OCI-LY3 (cell line): ENCODE results near the gene SCGB1C1.
"Not testable (repeated sequence)": the region's sequence is repeated elsewhere in the genome, so short reads cannot be mapped to it uniquely, and the experiment has no call there.

ENCODE experiments used
- EZH2phosphoT487 ChIP-seq: fragments of 200-600 bp; shearing (Covaris generic); IDR thresholded peaks from 2 replicates; pipeline ENCODE4 v1.6.1; 2018; ENCODE audit warnings: antibody characterized with exemption, mixed run types, low read depth
- TF ChIP-seq, protein P1 (sequence below): fragments of 200-600, 300-600 bp; sonication (generic); IDR thresholded peaks from 2 replicates; pipeline ENCODE4 v1.5.1; 2014; ENCODE audit warnings: antibody characterized with exemption, low read length, low read depth

DNA sequence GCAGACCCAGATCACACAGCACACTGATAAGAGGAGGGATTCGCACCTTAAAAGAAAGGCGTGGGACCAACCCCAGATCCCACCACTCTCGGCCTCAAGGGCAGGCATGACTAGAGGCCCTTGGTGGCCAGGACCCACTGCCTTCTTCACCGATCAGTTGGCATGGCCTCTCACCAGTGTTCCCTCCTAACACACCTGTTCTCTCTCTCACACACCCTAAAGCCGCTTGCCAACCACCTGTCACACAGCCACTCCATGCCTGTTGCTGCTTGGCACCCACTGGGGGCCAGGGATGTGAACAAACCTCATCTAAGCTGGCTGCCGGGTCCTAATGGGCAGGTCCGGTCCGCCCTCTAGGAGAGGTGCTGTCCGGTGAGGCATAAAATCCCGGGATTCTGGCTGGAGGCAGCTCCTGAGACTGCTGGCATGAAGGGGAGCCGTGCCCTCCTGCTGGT, at the start of gene SCGB1C1:
- TF ChIP-seq, protein P1, sequence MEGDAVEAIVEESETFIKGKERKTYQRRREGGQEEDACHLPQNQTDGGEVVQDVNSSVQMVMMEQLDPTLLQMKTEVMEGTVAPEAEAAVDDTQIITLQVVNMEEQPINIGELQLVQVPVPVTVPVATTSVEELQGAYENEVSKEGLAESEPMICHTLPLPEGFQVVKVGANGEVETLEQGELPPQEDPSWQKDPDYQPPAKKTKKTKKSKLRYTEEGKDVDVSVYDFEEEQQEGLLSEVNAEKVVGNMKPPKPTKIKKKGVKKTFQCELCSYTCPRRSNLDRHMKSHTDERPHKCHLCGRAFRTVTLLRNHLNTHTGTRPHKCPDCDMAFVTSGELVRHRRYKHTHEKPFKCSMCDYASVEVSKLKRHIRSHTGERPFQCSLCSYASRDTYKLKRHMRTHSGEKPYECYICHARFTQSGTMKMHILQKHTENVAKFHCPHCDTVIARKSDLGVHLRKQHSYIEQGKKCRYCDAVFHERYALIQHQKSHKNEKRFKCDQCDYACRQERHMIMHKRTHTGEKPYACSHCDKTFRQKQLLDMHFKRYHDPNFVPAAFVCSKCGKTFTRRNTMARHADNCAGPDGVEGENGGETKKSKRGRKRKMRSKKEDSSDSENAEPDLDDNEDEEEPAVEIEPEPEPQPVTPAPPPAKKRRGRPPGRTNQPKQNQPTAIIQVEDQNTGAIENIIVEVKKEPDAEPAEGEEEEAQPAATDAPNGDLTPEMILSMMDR, result not testable (repeated sequence)
- not testable (repeated sequence) for TF ChIP-seq EZH2phosphoT487
